IMR-90 (cell line): Measurements from ENCODE around the gene MAP10. TPM values are rescaled to one million over a fixed set of nuclear protein-coding genes. Genes with fewer than 3 reads are reported as not detected.

Source experiments
- ATAC-seq: fragments of 200-7000 bp; cut with Tn5 transposase; 2 replicates; pipeline ENCODE4 v1.9.1; 2020; ENCODE audit warnings: low read depth, mild to moderate bottlenecking, moderate library complexity
- BruUV-seq: library from RNA; stranded (reverse); fragments of 400-500 nt; replicated peaks from 2 replicates; lab custom pipeline; 2021; lab: Mats Ljungman, UMichigan
- CTCF ChIA-PET: fragments of 300-600 bp; formaldehyde crosslinking; extraction: SDS; loops from one replicate; lab custom pipeline; 2021; ENCODE audit warnings: antibody characterized with exemption; lab: Yijun Ruan, JAX
- POLR2A ChIA-PET: fragments of 300-600 bp; sonication (Branson Sonifier 250); formaldehyde crosslinking; loops from one replicate; lab custom pipeline; 2022; ENCODE audit warnings: antibody characterized with exemption; ENCODE audit not compliant: unreplicated experiment; lab: Charles Lee
- DNase-seq: peaks from one replicate; pipeline ENCODE4 v3.0.0; 2013
- H2AFZ ChIP-seq: replicated peaks from 2 replicates; pipeline ENCODE3; 2013; ENCODE audit warnings: low read length, mild to moderate bottlenecking; ENCODE audit not compliant: poor library complexity
- H2AK5ac ChIP-seq: 2 replicates; pipeline ENCODE4 v1.6.1; 2013; ENCODE audit warnings: low read depth, low read length, inconsistent platforms
- H2AK9ac ChIP-seq: replicated peaks from 2 replicates; pipeline ENCODE3; 2013; ENCODE audit warnings: mild to moderate bottlenecking, low read depth, low read length, moderate library complexity; ENCODE audit not compliant: poor library complexity
- H2BK120ac ChIP-seq: 2 replicates; pipeline ENCODE4 v1.6.1; 2013; ENCODE audit warnings: low read depth, low read length, inconsistent platforms
- H2BK15ac ChIP-seq: 3 replicates; pipeline ENCODE4 v1.6.1; 2013; ENCODE audit warnings: low read depth, low read length, inconsistent platforms
- H2BK20ac ChIP-seq: 2 replicates; pipeline ENCODE4 v1.6.1; 2013; ENCODE audit warnings: low read depth, mild to moderate bottlenecking, inconsistent platforms, low read length, moderate library complexity
- H2BK5ac ChIP-seq: 2 replicates; pipeline ENCODE4 v1.6.1; 2013; ENCODE audit warnings: mild to moderate bottlenecking, low read depth, low read length, inconsistent platforms; ENCODE audit not compliant: poor library complexity, severe bottlenecking
- H3K14ac ChIP-seq: replicated peaks from 2 replicates; pipeline ENCODE4 v1.6.1; 2013; ENCODE audit warnings: low read depth, low read length, inconsistent platforms
- H3K18ac ChIP-seq: 2 replicates; pipeline ENCODE4 v1.6.1; 2013; ENCODE audit warnings: low read depth, low read length, control low read depth
- H3K23ac ChIP-seq: 2 replicates; pipeline ENCODE4 v1.6.1; 2013; ENCODE audit warnings: low read depth, low read length, inconsistent platforms
- H3K27ac ChIP-seq: 2 replicates; pipeline ENCODE4 v1.5.1; 2013; ENCODE audit warnings: mild to moderate bottlenecking, control low read depth, low read length; ENCODE audit not compliant: insufficient read depth
- H3K27me3 ChIP-seq: 2 replicates; pipeline ENCODE4 v1.6.1; 2013; ENCODE audit warnings: low read length; ENCODE audit not compliant: control insufficient read depth, insufficient read depth
- H3K36me3 ChIP-seq: 2 replicates; pipeline ENCODE4 v1.6.1; 2013; ENCODE audit warnings: low read length, mixed read lengths; ENCODE audit not compliant: control insufficient read depth, insufficient read depth
- H3K4ac ChIP-seq: 2 replicates; pipeline ENCODE4 v1.6.1; 2013; ENCODE audit warnings: low read depth, low read length, inconsistent platforms
- H3K4me1 ChIP-seq: 2 replicates; pipeline ENCODE4 v1.6.1; 2013; ENCODE audit warnings: low read length, mixed read lengths; ENCODE audit not compliant: control insufficient read depth, insufficient read depth
- H3K4me2 ChIP-seq: 2 replicates; pipeline ENCODE4 v1.6.1; 2013; ENCODE audit warnings: low read depth, mild to moderate bottlenecking, control low read depth, low read length, moderate library complexity
- H3K4me3 ChIP-seq: 2 replicates; pipeline ENCODE4 v1.5.1; 2013; ENCODE audit warnings: low read depth, mild to moderate bottlenecking, control low read depth, low read length, moderate library complexity; ENCODE audit not compliant: insufficient read depth
- H3K56ac ChIP-seq: 2 replicates; pipeline ENCODE4 v1.6.1; 2013; ENCODE audit warnings: low read length, inconsistent platforms; ENCODE audit not compliant: insufficient read depth; ENCODE audit errors: extremely low read depth
- H3K79me1 ChIP-seq, 2 experiments: 2 replicates each; pipeline ENCODE4 v1.6.1; 2013; ENCODE audit warnings: low read length in 2 of 2, inconsistent platforms in 1 of 2, low read depth in 1 of 2
- H3K9ac ChIP-seq: 2 replicates; pipeline ENCODE4 v1.6.1; 2013; ENCODE audit warnings: low read depth, low read length, control low read depth
- H3K9me1 ChIP-seq: 2 replicates; pipeline ENCODE4 v1.6.1; 2013; ENCODE audit warnings: low read length, inconsistent platforms; ENCODE audit not compliant: insufficient read depth
- H3K9me3 ChIP-seq: 2 replicates; pipeline ENCODE4 v1.6.1; 2013; ENCODE audit warnings: low read length; ENCODE audit not compliant: control insufficient read depth, insufficient read depth
- H4K20me1 ChIP-seq: 2 replicates; pipeline ENCODE4 v1.6.1; 2013; ENCODE audit warnings: low read length, inconsistent platforms; ENCODE audit not compliant: insufficient read depth
- H4K5ac ChIP-seq: 2 replicates; pipeline ENCODE4 v1.6.1; 2013; ENCODE audit warnings: mild to moderate bottlenecking, low read depth, low read length, control low read depth
- H4K8ac ChIP-seq, 2 experiments: 2 replicates each; pipeline ENCODE4 v1.6.1; 2013; ENCODE audit warnings: low read depth in 2 of 2, low read length in 2 of 2, control low read depth in 1 of 2, inconsistent platforms in 1 of 2
- H4K91ac ChIP-seq: 2 replicates; pipeline ENCODE4 v1.6.1; 2013; ENCODE audit warnings: low read depth, low read length, inconsistent platforms; ENCODE audit not compliant: insufficient read depth
- BHLHE40 ChIP-seq: fragments of 150-350 bp; IDR thresholded peaks from 2 replicates; pipeline ENCODE4 v1.6.1; 2016; ENCODE audit warnings: mild to moderate bottlenecking, low read depth, low read length
- CEBPB ChIP-seq: IDR thresholded peaks from 2 replicates; pipeline ENCODE4 v1.6.1; 2012; ENCODE audit warnings: low read depth, low read length, improper control_type of control experiment
- CHD1 ChIP-seq: IDR thresholded peaks from 2 replicates; pipeline ENCODE4 v1.6.1; 2012; ENCODE audit warnings: low read depth, low read length, improper control_type of control experiment
- FOS ChIP-seq: fragments of 150-350 bp; IDR thresholded peaks from 2 replicates; pipeline ENCODE4 v1.6.1; 2016; ENCODE audit warnings: low read depth, low read length
- MAFK ChIP-seq: IDR thresholded peaks from 2 replicates; pipeline ENCODE4 v1.6.1; 2012; ENCODE audit warnings: low read depth, low read length, improper control_type of control experiment
- MAZ ChIP-seq: IDR thresholded peaks from 2 replicates; pipeline ENCODE4 v1.6.1; 2012; ENCODE audit warnings: low read depth, mild to moderate bottlenecking, low read length, improper control_type of control experiment, moderate library complexity, borderline replicate concordance
- MXI1 ChIP-seq: IDR thresholded peaks from 2 replicates; pipeline ENCODE4 v1.6.1; 2012; ENCODE audit warnings: low read depth, mild to moderate bottlenecking, low read length, moderate library complexity, borderline replicate concordance
- NFE2L2 ChIP-seq: fragments of 150-350 bp; IDR thresholded peaks from 2 replicates; pipeline ENCODE4 v1.6.1; 2016; ENCODE audit warnings: low read depth, mild to moderate bottlenecking, low read length
- POLR2A ChIP-seq: IDR thresholded peaks from 2 replicates; pipeline ENCODE4 v1.6.1; 2012; ENCODE audit warnings: mild to moderate bottlenecking, low read depth, low read length
- RAD21 ChIP-seq: IDR thresholded peaks from 2 replicates; pipeline ENCODE4 v1.6.1; 2012; ENCODE audit warnings: low read length, improper control_type of control experiment
- RFX5 ChIP-seq: IDR thresholded peaks from 2 replicates; pipeline ENCODE4 v1.8.0; 2012; ENCODE audit warnings: low read depth, mild to moderate bottlenecking, low read length, moderate library complexity
- SMC3 ChIP-seq: fragments of 150-350 bp; IDR thresholded peaks from 2 replicates; pipeline ENCODE4 v1.6.1; 2016; ENCODE audit warnings: low read depth, mild to moderate bottlenecking, antibody characterized with exemption, low read length, moderate library complexity
- WGBS, 2 experiments: methylation state at CpG; one replicate each; pipeline versions ENCODE4 v1.1.5 to v1.1.7; 2013; ENCODE audit warnings: missing lambda C conversion rate in 2 of 2; ENCODE audit not compliant: insufficient read length in 1 of 2; ENCODE audit errors: extremely low coverage in 2 of 2; 5-methylcytosine and 5-hydroxymethylcytosine counted together
- dilution Hi-C: fragments of 300-500 bp; cut with HindIII; formaldehyde crosslinking; loops from one replicate; pipeline ENCODE4 v1.14.3; 2018; ENCODE audit warnings: low sequenced_read_pairs; ENCODE audit not compliant: unreplicated experiment
- in situ Hi-C: fragments of 300-500 bp; cut with MboI; formaldehyde crosslinking; loops from 3 replicates; pipeline ENCODE4 v1.14.3; 2019; ENCODE audit warnings: low sequenced_read_pairs, inconsistent platforms, mixed read lengths
- intact Hi-C: fragments of 100-400 bp; cut with micrococcal nuclease; formaldehyde crosslinking; loops from 2 replicates; pipeline ENCODE4 v1.10.0; 2022
- polyA plus RNA-seq, 3 experiments: library from polyadenylated mRNA; depleted of rRNA; stranded (reverse); fragments of >200 nt; gene quantifications; 2 replicates each; pipeline ENCODE4 v1.2.3, GENCODE V29; 2012; ENCODE audit warnings: low replicate concordance in 1 of 3
- total RNA-seq: library from RNA; depleted of rRNA; stranded (reverse); fragments of >200 nt; gene quantifications from 2 replicates; pipeline ENCODE4 v1.2.3, GENCODE V29; 2012
- TF ChIP-seq, protein P1 (sequence below): fragments of 150-350 bp; IDR thresholded peaks from 2 replicates; pipeline ENCODE4 v1.6.1; 2017; ENCODE audit warnings: mild to moderate bottlenecking, antibody characterized with exemption, low read length, low read depth
- TF ChIP-seq, protein P2 (sequence below): conservative IDR thresholded peaks from 2 replicates; pipeline ENCODE4 v1.5.1; 2012; ENCODE audit warnings: mild to moderate bottlenecking, low read depth, low read length, improper control_type of control experiment

MAP10 gene
- total and polyA plus RNA-seq, 2 of the 4 experiments (the other 2 are of a cell fraction): 1.0 to 1.1 TPM

GRCh38 chr1:232853994-232854797 lies 49.0 kb downstream of the MAP10 start:
- peaks cover 3% of the 10 kb centered on the region; the same call in 1 of the 2 replicates for H3K4me1 ChIP-seq
- H2BK15ac ChIP-seq: no peak overlapping the region
- no peak overlapping the region for H2AFZ ChIP-seq
- intact Hi-C loops (loop anchor here (5.0 kb wide), 1 partner anchor 98 kb away; the partner anchor contains the start of gene NTPCR), in situ Hi-C loops (no loop called here), dilution Hi-C loops (no loop called here)
- no peak overlapping the region for H2AK5ac ChIP-seq
- DNase-seq: peak; percentile 83
- H2BK120ac ChIP-seq: no peak overlapping the region
- ChIA-PET CTCF (interaction anchor here (0.5 to 0.8 kb wide), 2 partner anchors 15 to 51 kb away, joined by 3 to 5 read pairs; no protein-coding TSS in a partner anchor), POLR2A (interaction anchor here (0.5 kb wide), 1 partner anchor 1236 kb away, joined by 8 read pairs; no protein-coding TSS in a partner anchor)
- WGBS, 2 experiments: 0% methylated on average over 1 of the region's 7 CpGs; no CpG with 5 or more reads in 1 of the 2 experiments
- peak overlapping the region; percentile 20; the same call in 1 of the 2 replicates for H3K18ac ChIP-seq
- H3K23ac ChIP-seq: no peak overlapping the region
- H3K14ac ChIP-seq: no peak overlapping the region
- no peak overlapping the region; a peak in 1 of 4 replicates for H4K8ac ChIP-seq
- no peak overlapping the region for H3K4ac ChIP-seq
- H3K9ac ChIP-seq: no peak overlapping the region
- no peak overlapping the region for H2AK9ac ChIP-seq
- H4K20me1 ChIP-seq: no peaks in the 10 kb centered on the region
- H3K4me2 ChIP-seq: peak overlapping the region; percentile 0; the same call in 1 of the 2 replicates
- H3K27me3 ChIP-seq: no peaks in the 10 kb centered on the region
- H3K79me1 ChIP-seq: no peaks in the 10 kb centered on the region
- H3K27ac ChIP-seq: peak overlapping the region; percentile 21; the same call in 1 of the 2 replicates
- H4K5ac ChIP-seq: no peak overlapping the region
- no peak overlapping the region for H3K56ac ChIP-seq
- peak; percentile 75 for ATAC-seq
- no TSS peak for BruUV-seq
- no peak overlapping the region for H2BK20ac ChIP-seq
- no peak overlapping the region for H4K91ac ChIP-seq
- no peaks in the 10 kb centered on the region for H3K9me1 ChIP-seq
- H2BK5ac ChIP-seq: peak overlapping the region; percentile 15
- H3K9me3 ChIP-seq: no peaks in the 10 kb centered on the region
- no peak overlapping the region for H3K4me3 ChIP-seq
- no peaks in the 10 kb centered on the region for H3K36me3 ChIP-seq
- TF ChIP-seq, protein P1, sequence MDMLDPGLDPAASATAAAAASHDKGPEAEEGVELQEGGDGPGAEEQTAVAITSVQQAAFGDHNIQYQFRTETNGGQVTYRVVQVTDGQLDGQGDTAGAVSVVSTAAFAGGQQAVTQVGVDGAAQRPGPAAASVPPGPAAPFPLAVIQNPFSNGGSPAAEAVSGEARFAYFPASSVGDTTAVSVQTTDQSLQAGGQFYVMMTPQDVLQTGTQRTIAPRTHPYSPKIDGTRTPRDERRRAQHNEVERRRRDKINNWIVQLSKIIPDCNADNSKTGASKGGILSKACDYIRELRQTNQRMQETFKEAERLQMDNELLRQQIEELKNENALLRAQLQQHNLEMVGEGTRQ: no peak
- TF ChIP-seq RAD21 (no peak), SMC3 (no peak), MXI1 (no peak), MAZ (no peak), FOS (no peak), RFX5 (no peak), CHD1 (no peak), CEBPB (no peak), MAFK (no peak), BHLHE40 (no peak), POLR2A (no peak), NFE2L2 (no peak)
- TF ChIP-seq, protein P2, sequence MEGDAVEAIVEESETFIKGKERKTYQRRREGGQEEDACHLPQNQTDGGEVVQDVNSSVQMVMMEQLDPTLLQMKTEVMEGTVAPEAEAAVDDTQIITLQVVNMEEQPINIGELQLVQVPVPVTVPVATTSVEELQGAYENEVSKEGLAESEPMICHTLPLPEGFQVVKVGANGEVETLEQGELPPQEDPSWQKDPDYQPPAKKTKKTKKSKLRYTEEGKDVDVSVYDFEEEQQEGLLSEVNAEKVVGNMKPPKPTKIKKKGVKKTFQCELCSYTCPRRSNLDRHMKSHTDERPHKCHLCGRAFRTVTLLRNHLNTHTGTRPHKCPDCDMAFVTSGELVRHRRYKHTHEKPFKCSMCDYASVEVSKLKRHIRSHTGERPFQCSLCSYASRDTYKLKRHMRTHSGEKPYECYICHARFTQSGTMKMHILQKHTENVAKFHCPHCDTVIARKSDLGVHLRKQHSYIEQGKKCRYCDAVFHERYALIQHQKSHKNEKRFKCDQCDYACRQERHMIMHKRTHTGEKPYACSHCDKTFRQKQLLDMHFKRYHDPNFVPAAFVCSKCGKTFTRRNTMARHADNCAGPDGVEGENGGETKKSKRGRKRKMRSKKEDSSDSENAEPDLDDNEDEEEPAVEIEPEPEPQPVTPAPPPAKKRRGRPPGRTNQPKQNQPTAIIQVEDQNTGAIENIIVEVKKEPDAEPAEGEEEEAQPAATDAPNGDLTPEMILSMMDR: no peak
